Activated CD8-positive, alpha-beta T cell treated with anti-CD3 and anti-CD28 coated beads for 36 hours (primary cell): Measurements from ENCODE around the gene JHY. TPM values are rescaled to one million over a fixed set of nuclear protein-coding genes. Genes with fewer than 3 reads are reported as not detected.

Experiments used
- ATAC-seq: fragments of 200-7000 bp; cut with Tn5 transposase; one replicate; pipeline ENCODE4 v1.10.0; 2021; ENCODE audit warnings: mild to moderate bottlenecking, moderate library complexity
- CTCF ChIA-PET: fragments of 350-600 bp; sonication (Branson Sonifier 250); formaldehyde crosslinking; loops from one replicate; lab custom pipeline; 2021; ENCODE audit warnings: antibody characterized with exemption; lab: Charles Lee
- POLR2A ChIA-PET: fragments of 350-600 bp; sonication (Branson Sonifier 250); formaldehyde crosslinking; loops from one replicate; lab custom pipeline; 2021; ENCODE audit warnings: antibody characterized with exemption; lab: Charles Lee
- DNase-seq: peaks from one replicate; pipeline ENCODE4 v3.0.0-alpha.2; 2020
- H3K27ac Mint-ChIP-seq: one replicate; pipeline ENCODE4 v1.8.0; 2021; ENCODE audit warnings: mild to moderate bottlenecking, mixed read lengths
- H3K27me3 Mint-ChIP-seq: one replicate; pipeline ENCODE4 v1.8.0; 2021; ENCODE audit warnings: mixed read lengths
- H3K36me3 Mint-ChIP-seq: one replicate; pipeline ENCODE4 v1.8.0; 2021; ENCODE audit warnings: low read depth, mixed read lengths
- H3K4me1 Mint-ChIP-seq: one replicate; pipeline ENCODE4 v1.8.0; 2021; ENCODE audit warnings: low read depth, mixed read lengths
- H3K4me3 Mint-ChIP-seq: one replicate; pipeline ENCODE4 v1.8.0; 2021; ENCODE audit warnings: mild to moderate bottlenecking, moderate library complexity, mixed read lengths
- H3K9me3 Mint-ChIP-seq: one replicate; pipeline ENCODE4 v1.8.0; 2021; ENCODE audit warnings: mixed read lengths
- CTCF ChIP-seq: fragments of 200-600 bp; IDR thresholded peaks from one replicate; pipeline ENCODE4 v1.8.0; 2022; ENCODE audit warnings: antibody characterized with exemption, mild to moderate bottlenecking
- intact Hi-C: fragments of 100-400 bp; cut with micrococcal nuclease; formaldehyde crosslinking; loops from one replicate; pipeline ENCODE4 v1.10.0; 2022
- total RNA-seq, 2 experiments: library from RNA; stranded (reverse); gene quantifications; one replicate each; pipeline ENCODE4 v1.2.3, GENCODE V29; 2021

Gene JHY
- total RNA-seq, 2 experiments from 2014 or later: 1.3 to 1.8 TPM

- Mint-ChIP-seq H3K27me3 (no peaks in the 10 kb centered on the region), H3K9me3 (no peaks in the 10 kb centered on the region), H3K27ac (no peak overlapping the region), H3K4me3 (no peak overlapping the region), H3K36me3 (peaks cover 15% of the 10 kb centered on the region), H3K4me1 (peaks cover 14% of the 10 kb centered on the region)
- ChIA-PET POLR2A (no interaction called here), CTCF (interaction anchor here (1.3 to 3.7 kb wide), 3 partner anchors 11 to 99 kb away, joined by 4 to 20 read pairs (median 10); no protein-coding TSS in a partner anchor)
- TF ChIP-seq CTCF: no peak
- DNase-seq (no peak), ATAC-seq (no peak)
- intact Hi-C loops: no loop called here
These were observed 7.6 kb upstream of the JHY start for GRCh38 chr11:122874991-122875390.

- H3K36me3 Mint-ChIP-seq: peaks cover 3% of the 10 kb centered on the region
- peaks cover 22% of the 10 kb centered on the region for H3K4me1 Mint-ChIP-seq
- ATAC-seq: no peak
- ChIA-PET POLR2A (no interaction called here), CTCF (interaction anchor here (1.4 to 5.8 kb wide), 3 partner anchors 15 to 145 kb away, joined by 4 to 44 read pairs (median 6); no protein-coding TSS in a partner anchor)
- no peak for DNase-seq
- no peaks in the 10 kb centered on the region for H3K27me3 Mint-ChIP-seq
- H3K4me3 Mint-ChIP-seq: no peak overlapping the region
- H3K27ac Mint-ChIP-seq: no peak overlapping the region
- intact Hi-C loops: no loop called here
- TF ChIP-seq CTCF: no peak
- no peaks in the 10 kb centered on the region for H3K9me3 Mint-ChIP-seq
These were observed 4.8 kb upstream of the JHY start for GRCh38 chr11:122877732-122878131.

- H3K27ac Mint-ChIP-seq: no peak overlapping the region
- no peak overlapping the region for H3K4me3 Mint-ChIP-seq
- peaks cover 29% of the 10 kb centered on the region for H3K4me1 Mint-ChIP-seq
- DNase-seq (no peak), ATAC-seq (no peak)
- ChIA-PET POLR2A (interaction anchor here (0.6 to 2.2 kb wide), 3 partner anchors 176 to 477 kb away, joined by 3 to 5 read pairs (median 3); no protein-coding TSS in a partner anchor), CTCF (interaction anchor here (1.3 to 5.8 kb wide), 5 partner anchors 8 to 143 kb away, joined by 3 to 44 read pairs (median 5); no protein-coding TSS in a partner anchor)
- intact Hi-C loops: no loop called here
- no peaks in the 10 kb centered on the region for H3K36me3 Mint-ChIP-seq
- H3K27me3 Mint-ChIP-seq: no peaks in the 10 kb centered on the region
- TF ChIP-seq CTCF: no peak
- H3K9me3 Mint-ChIP-seq: no peaks in the 10 kb centered on the region
These were observed 2.8 kb upstream of the JHY start for GRCh38 chr11:122879785-122880184.

- ChIA-PET POLR2A (interaction anchor here (0.8 to 1.5 kb wide), 3 partner anchors 10 to 172 kb away, joined by 3 to 4 read pairs (median 3); no protein-coding TSS in a partner anchor), CTCF (interaction anchor here (1.0 to 1.4 kb wide), 4 partner anchors 12 to 140 kb away, joined by 3 to 16 read pairs (median 6); no protein-coding TSS in a partner anchor)
- DNase-seq (peak; percentile 57), ATAC-seq (peak; percentile 71)
- peaks cover 3% of the 10 kb centered on the region for H3K36me3 Mint-ChIP-seq
- TF ChIP-seq CTCF: no peak
- H3K27ac Mint-ChIP-seq: peak overlapping the region; percentile 85
- peaks cover 27% of the 10 kb centered on the region for H3K4me1 Mint-ChIP-seq
- intact Hi-C loops: no loop called here
- H3K4me3 Mint-ChIP-seq: peak overlapping the region; percentile 81
- H3K27me3 Mint-ChIP-seq: no peaks in the 10 kb centered on the region
- H3K9me3 Mint-ChIP-seq: no peaks in the 10 kb centered on the region
These were observed 492 bp downstream of the JHY start for GRCh38 chr11:122882857-122883645.

GRCh38 chr11:122883646-122883979 lies 1.1 kb downstream of the JHY start:
- H3K9me3 Mint-ChIP-seq: no peaks in the 10 kb centered on the region
- no peak for TF ChIP-seq CTCF
- no peaks in the 10 kb centered on the region for H3K27me3 Mint-ChIP-seq
- H3K4me1 Mint-ChIP-seq: peaks cover 25% of the 10 kb centered on the region
- DNase-seq (no peak), ATAC-seq (no peak)
- ChIA-PET CTCF (interaction anchor here (1.0 to 1.5 kb wide), 5 partner anchors 13 to 139 kb away, joined by 3 to 16 read pairs (median 4); no protein-coding TSS in a partner anchor), POLR2A (interaction anchor here (0.8 to 1.5 kb wide), 3 partner anchors 10 to 171 kb away, joined by 3 to 4 read pairs (median 3); no protein-coding TSS in a partner anchor)
- peaks cover 3% of the 10 kb centered on the region for H3K36me3 Mint-ChIP-seq
- H3K27ac Mint-ChIP-seq: peak overlapping the region; percentile 85
- intact Hi-C loops: no loop called here
- peak overlapping the region; percentile 81 for H3K4me3 Mint-ChIP-seq
